Transverse colon (tissue), 4 donors: ENCODE results near the gene DDTL. TPM values are rescaled to one million over a fixed set of nuclear protein-coding genes. Genes with fewer than 3 reads are reported as not detected.

ENCODE experiments used
- DNase-seq: peaks from one replicate; pipeline ENCODE4 v3.0.0-alpha.2; 2019
- H3K27ac ChIP-seq, 4 donors: fragments of 200-600 bp; sonication (generic); 2 replicates each; pipeline ENCODE4 v1.5.1; 2016 to 2018; ENCODE audit warnings: inconsistent platforms in 4 of 4
- H3K27me3 ChIP-seq: fragments of 200-600 bp; sonication (generic); 2 replicates; pipeline ENCODE4 v1.5.1; 2017; ENCODE audit warnings: inconsistent platforms
- H3K36me3 ChIP-seq, 4 donors: fragments of 200-600 bp; sonication (generic); 2 replicates each; pipeline ENCODE4 v1.5.1; 2017 to 2019; ENCODE audit warnings: inconsistent platforms in 4 of 4
- H3K4me1 ChIP-seq, 4 donors: fragments of 200-600 bp; sonication (generic); 2 replicates each; pipeline ENCODE4 v1.5.1; 2017 to 2020; ENCODE audit warnings: inconsistent platforms in 4 of 4
- H3K4me3 ChIP-seq, 4 donors: fragments of 200-600 bp; sonication (generic); 1 replicate in 1 of 4; 2 replicates in 3 of 4; pipeline versions ENCODE4 v1.5.1 to v1.6.1; 2017 to 2019; ENCODE audit warnings: inconsistent platforms in 4 of 4
- H3K9me3 ChIP-seq, 2 donors: fragments of 200-600 bp; sonication (generic); 2 replicates each; pipeline ENCODE4 v1.5.1; 2017 to 2019; ENCODE audit warnings: inconsistent platforms in 2 of 2
- CTCF ChIP-seq, 5 experiments: fragments of 200-600 bp in 3 of 5; fragments of 450-650 bp in 2 of 5; sonication (generic) in 3 of 5; IDR thresholded peaks; 1 replicate in 2 of 5; 2 replicates in 3 of 5; pipeline ENCODE4 v1.5.1; 2016 to 2017; ENCODE audit warnings: antibody characterized with exemption in 5 of 5, inconsistent platforms in 3 of 5, mild to moderate bottlenecking in 2 of 5, moderate library complexity in 1 of 5
- EP300 ChIP-seq: sonication (generic); formaldehyde crosslinking; IDR thresholded peaks from one replicate; pipeline ENCODE4 v1.6.1; 2017; ENCODE audit warnings: antibody characterized with exemption, low read depth
- POLR2A ChIP-seq: fragments of 450-650 bp; IDR thresholded peaks from one replicate; pipeline ENCODE4 v1.6.1; 2016; ENCODE audit warnings: antibody characterized with exemption, mild to moderate bottlenecking, moderate library complexity
- POLR2AphosphoS5 ChIP-seq, 3 donors: sonication (generic); formaldehyde crosslinking; IDR thresholded peaks; one replicate each; pipeline ENCODE4 v1.6.1; 2016; ENCODE audit warnings: antibody characterized with exemption in 3 of 3
- WGBS, 2 donors: methylation state at CpG; one replicate each; pipeline ENCODE4 v1.1.5; 2018; ENCODE audit warnings: low coverage in 1 of 2; 5-methylcytosine and 5-hydroxymethylcytosine counted together
- in situ Hi-C, 4 donors: fragments of 200-750 bp; cut with MboI; loops; one replicate each; pipeline versions ENCODE4 v1.15.0 to v1.15.1; 2017; ENCODE audit warnings: low sequenced_read_pairs in 3 of 4, low pct_ligation_motif_present in 1 of 4, low pct_unique_long_range_greater_than_20kb in 1 of 4
- intact Hi-C: fragments of 100-400 bp; cut with DNase I; formaldehyde crosslinking; loops from one replicate; pipeline ENCODE4 v1.15.1; 2023; ENCODE audit warnings: low total_unique reads
- total RNA-seq, 4 donors: library from RNA; depleted of rRNA; stranded (reverse); fragments of >200 nt; gene quantifications; one replicate each; pipeline ENCODE4 v1.1.0, GENCODE V29; 2016

DDTL gene
- total RNA-seq, 4 donors from 2014 or later = 1.5 to 1.8 TPM; not detected in 2

GRCh38 chr22:24003887-24004286 lies 37.2 kb downstream of the DDTL start:
- WGBS, 2 donors = 73 to 78% methylated on average over 5 to 9 of the region's 9 CpGs
- TF ChIP-seq POLR2A = no peak
- TF ChIP-seq POLR2AphosphoS5 (IDR thresholded peaks at IDR 0.05) = no peak
- TF ChIP-seq EP300 = no peak
- TF ChIP-seq CTCF (IDR thresholded peaks at IDR 0.05) = no peak
- H3K27ac ChIP-seq = no peak overlapping the region
- no peaks in the 10 kb centered on the region for H3K9me3 ChIP-seq
- no peaks in the 10 kb centered on the region for H3K4me1 ChIP-seq
- no peak for DNase-seq
- no peaks in the 10 kb centered on the region for H3K36me3 ChIP-seq
- intact Hi-C loops = no loop called here
- in situ Hi-C loops = no loop called here
- no peaks in the 10 kb centered on the region for H3K27me3 ChIP-seq
- H3K4me3 ChIP-seq = no peak overlapping the region

GRCh38 chr22:24005201-24005600 lies 38.5 kb downstream of the DDTL start, which contains the start of gene GSTT4:
Gene GSTT4, minus strand, starts transcription at chr22:24005453. Its CDS starts 97 bp downstream, at chr22:24005356.
- no peak for TF ChIP-seq EP300
- Histone ChIP-seq H3K4me3 (no peak within 1 kb of the TSS), H3K4me1 (no peaks in the 10 kb centered on the region), H3K36me3 (no peaks in the 10 kb centered on the region), H3K27me3 (no peaks in the 10 kb centered on the region), H3K27ac (no peak within 1 kb of the TSS), H3K9me3 (no peaks in the 10 kb centered on the region)
- in situ Hi-C loops (no loop called here), intact Hi-C loops (no loop called here)
- 40 to 82% methylated on average over 1 to 6 of the region's 6 CpGs for whole genome bisulfite sequencing, 2 donors
- no peak for DNase-seq

GRCh38 chr22:24006207-24006913 lies 39.7 kb downstream of the DDTL start:
- in situ Hi-C loops (no loop called here), intact Hi-C loops (no loop called here)
- DNase-seq = no peak
- no peaks in the 10 kb centered on the region for H3K36me3 ChIP-seq
- H3K27ac ChIP-seq = no peak overlapping the region
- no peaks in the 10 kb centered on the region for H3K27me3 ChIP-seq
- no peaks in the 10 kb centered on the region for H3K4me1 ChIP-seq
- H3K9me3 ChIP-seq = no peaks in the 10 kb centered on the region
- 67 to 100% methylated on average over 1 to 10 of the region's 10 CpGs for WGBS, 2 donors
- H3K4me3 ChIP-seq = no peak overlapping the region
- TF ChIP-seq POLR2A (no peak), CTCF (IDR thresholded peaks at IDR 0.05) (no peak), POLR2AphosphoS5 (IDR thresholded peaks at IDR 0.05) (no peak), EP300 (no peak)

GRCh38 chr22:24006914-24007214 lies 40.2 kb downstream of the DDTL start:
- in situ Hi-C loops = no loop called here
- no peaks in the 10 kb centered on the region for H3K36me3 ChIP-seq
- 87 to 96% methylated on average over 6 of the region's 6 CpGs for WGBS, 2 donors
- no peak for TF ChIP-seq POLR2A
- TF ChIP-seq EP300 = no peak
- TF ChIP-seq POLR2AphosphoS5 (IDR thresholded peaks at IDR 0.05) = no peak
- no peak for TF ChIP-seq CTCF (IDR thresholded peaks at IDR 0.05)
- H3K9me3 ChIP-seq = no peaks in the 10 kb centered on the region
- DNase-seq = no peak
- H3K4me3 ChIP-seq = no peak overlapping the region
- peaks cover 0 to 3% (median 2%) of the 10 kb centered on the region in 4 donors for H3K4me1 ChIP-seq
- intact Hi-C loops = no loop called here
- no peaks in the 10 kb centered on the region for H3K27me3 ChIP-seq
- H3K27ac ChIP-seq = no peak overlapping the region
